ENCODE results near the gene CELA2B.
A peak's percentile ranks its signal among the peaks of the same experiment; 100 is the strongest.
"Not testable (repeated sequence)": the region's sequence is repeated elsewhere in the genome, so short reads cannot be mapped to it uniquely, and the experiment has no call there.

CELA2B gene

DNA sequence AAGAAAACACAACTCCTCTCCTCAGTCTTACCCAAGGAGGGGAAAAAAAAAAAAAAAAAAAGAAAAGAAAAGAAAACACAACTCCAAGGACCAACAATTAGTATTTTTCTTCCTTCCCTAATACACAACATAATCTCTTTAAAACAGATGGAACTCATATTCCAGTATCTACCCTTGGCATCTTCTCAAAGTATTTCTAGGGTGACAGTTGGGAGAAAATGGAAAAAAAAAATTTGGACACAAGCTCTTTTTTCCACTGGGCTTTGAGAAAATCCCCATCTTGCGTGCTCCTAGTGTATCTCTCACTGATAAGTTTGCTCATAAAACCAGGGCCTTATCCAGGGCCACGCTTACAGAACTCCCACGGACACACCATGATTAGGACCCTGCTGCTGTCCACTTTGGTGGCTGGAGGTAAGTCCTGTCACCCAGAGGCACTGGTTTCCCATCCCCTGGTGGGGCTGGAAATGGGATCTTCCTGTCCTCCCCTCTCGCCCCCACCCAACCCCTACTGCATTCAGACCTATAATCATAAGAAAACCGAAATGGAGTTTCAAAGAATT is at the start of gene CELA2B:
Gene CELA2B (plus strand): TSS at position 353 of the 563 bp plus-strand sequence. CDS start 22 bp downstream, at position 375.
- no peak for DNase-seq

DNA sequence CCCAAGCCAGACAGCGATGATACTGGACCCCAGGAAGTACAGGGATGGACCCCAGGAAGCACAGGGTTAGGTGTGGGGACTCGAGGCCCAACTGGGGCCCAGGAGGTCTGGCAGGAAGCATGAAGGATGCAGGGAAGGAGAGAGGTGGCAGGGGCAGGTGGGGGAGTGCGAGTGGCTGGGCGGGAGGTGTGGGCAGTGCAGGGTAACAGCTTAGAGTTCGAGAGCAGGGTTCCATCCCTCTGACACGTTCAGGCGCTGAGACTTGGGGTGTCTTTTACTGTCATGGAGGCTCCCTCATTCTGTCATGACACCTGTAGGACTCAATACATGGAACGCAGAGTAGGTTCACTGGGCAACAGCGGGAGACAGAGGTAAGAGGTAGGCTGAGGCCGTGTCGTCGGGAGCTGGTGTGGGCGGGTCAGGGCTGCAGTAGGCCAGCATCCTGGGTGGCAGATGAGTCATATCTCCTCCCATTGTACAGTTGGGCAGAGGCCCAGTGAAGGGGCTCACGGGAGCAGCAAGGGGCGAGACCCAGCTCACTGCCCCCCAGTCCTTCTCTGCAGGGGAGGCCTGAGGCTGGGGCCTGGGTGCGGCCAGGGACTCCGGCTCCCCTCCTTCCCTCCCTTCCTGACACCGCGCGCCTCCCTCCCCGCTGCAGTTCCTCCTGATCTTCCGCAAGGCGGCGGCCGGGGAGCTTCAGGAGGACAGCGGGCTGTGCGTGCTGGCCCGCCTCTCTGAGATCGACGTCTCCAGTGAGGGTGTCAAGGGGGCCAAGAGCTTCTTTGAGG is 49.2 kb upstream of the CELA2B start:
- peak in 3 of 58 donors; percentile 8 to 37 (median 29) for DNase-seq

- DNase-seq, result no peak
These were observed 48.6 kb upstream of the CELA2B start for GRCh38 chr1:15427280-15427666.

DNA sequence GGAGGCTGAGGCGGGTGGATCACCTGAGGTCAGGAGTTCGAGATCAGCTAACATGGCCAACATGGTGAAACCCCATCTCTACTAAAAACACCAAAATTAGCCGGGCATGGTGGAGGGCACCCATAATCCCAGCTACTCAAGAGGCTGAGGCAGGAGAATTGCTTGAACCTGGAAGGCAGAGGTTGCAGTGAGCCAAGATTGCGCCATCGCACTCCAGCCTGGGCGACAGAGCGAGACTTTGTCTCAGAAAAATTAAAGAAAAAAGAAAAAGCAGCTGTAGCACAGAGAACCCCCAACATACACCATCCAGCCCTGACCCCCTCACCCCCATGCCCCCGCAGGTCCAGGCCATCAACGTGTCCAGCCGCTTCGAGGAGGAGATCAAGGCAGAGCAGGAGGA is 47.7 kb upstream of the CELA2B start:
- DNase-seq, result not testable (repeated sequence)

- no peak for DNase-seq
These were observed 47.0 kb upstream of the CELA2B start for GRCh38 chr1:15428815-15429435.

GRCh38 chr1:15429701-15430149 is 46.2 kb upstream of the CELA2B start:
- DNase-seq, result no peak

DNA sequence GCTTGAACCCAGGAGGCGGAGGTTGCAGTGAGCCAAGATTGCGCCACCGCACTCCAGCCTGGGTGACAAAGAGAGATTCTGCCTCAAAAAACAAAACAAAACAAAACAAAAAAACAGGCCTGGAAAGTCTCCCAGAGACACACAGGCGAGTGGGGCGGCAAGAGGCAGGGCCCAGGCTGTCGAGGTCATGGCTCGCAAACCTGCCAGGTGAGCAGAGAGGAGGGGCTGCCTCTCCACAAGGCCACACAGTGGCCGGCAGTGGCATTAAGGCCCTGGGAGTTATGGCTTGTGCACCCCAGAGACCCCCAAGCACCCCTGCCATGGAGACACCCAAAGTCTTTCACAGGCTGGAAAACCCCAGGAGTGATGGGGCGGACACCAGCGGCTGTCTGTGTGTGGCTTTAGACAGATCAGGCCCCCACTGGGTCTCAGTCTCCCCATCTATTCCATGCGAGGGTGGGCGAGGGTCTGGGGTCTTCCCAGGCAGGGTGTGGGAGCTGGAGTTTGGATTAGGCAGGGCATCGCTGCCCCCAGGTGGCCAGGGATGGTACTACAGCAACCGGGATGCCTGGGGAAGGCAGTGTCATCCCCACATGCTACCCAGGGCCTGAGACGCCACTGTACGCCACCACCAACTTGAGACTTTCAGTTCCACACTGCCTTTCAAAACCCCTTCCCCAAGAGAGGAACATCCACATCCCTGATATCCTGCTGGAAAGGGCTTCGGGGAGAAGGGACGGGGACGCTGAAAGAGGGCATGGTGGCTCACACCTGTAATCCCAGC is 44.9 kb upstream of the CELA2B start:
- DNase-seq, result peak in 49 of 58 donors; percentile 17 to 83 (median 54)

DNA sequence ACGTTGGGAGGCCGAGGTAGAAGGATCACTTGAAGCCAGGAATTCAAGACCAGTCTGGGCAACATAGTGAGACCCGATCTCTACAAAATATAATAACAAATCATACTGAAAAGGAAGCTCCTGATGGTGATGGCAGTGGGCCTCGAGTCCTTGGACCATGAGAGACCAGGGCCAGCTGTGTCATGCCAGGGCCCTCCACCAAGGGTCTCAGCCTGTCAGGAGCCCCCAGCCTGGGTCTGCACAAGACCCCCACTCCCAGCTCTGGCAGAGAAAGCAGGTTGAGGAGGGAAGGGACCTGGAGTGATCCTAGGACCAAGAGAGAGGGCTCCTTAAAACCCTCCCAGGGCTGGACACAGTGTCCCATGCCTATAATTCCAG is 44.3 kb upstream of the CELA2B start:
- no peak for DNase-seq

GRCh38 chr1:15432324-15432723 is 43.6 kb upstream of the CELA2B start:
- no peak for DNase-seq

GRCh38 chr1:15433471-15433870 is 42.4 kb upstream of the CELA2B start:
- no peak for DNase-seq

DNA sequence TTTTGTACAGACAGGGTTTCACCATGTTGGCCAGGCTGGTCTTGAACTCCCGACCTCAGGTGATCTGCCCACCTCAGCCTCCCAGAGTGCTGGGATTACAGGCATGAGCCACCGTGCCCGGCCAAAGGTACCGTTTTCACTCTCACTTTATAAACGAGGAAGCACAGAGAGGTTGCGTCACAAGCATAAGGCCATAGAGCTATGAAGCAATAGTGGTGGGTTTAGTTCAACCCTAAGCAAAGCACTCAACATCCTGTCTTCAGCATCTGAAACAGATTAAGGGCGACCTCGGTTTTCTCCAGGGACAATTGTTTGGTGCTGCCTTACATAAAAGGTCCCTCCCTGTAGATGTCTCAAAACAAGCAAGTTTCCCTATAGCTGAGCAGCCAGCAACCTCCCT is 41.2 kb upstream of the CELA2B start:
- DNase-seq, result not testable (repeated sequence)

DNA sequence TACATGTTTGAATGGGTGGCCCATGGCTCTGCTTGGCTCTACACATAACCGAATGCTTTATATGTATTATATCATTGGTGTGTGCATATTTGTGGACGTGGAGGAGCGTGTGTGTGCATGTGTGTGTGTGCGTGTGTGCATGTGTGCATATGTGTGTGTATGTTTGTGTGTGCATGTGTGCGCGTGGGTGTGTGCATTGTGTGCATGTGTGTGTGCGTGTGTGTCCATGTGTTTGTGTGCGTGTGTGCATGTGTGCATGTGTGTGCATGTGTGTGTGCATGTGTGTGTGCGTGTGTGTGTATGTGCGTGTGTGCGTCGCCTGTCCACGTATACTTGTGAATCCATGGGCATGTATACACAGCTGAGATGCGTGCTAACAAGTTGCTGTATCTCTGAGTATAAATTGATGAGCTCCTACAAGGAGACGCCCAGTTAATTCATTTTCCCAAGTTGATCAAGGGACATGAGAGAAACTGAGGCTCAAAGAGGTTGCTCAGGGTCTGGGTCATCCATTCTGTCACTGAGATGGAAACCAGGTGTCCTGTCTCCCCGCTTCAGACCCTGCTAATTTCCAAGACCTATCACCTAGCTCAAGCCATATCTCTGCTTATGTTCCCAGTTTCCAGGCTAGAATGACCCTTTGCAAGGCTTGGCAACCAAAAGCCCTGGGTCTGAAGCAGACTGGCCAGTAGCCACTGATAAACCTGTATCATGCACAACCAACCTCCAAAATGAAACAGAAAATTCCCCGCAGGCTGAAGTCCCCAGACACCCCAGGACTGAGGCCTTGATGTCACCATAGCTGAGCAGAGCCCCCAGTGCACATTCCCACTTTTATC is 40.4 kb upstream of the CELA2B start:
- no peak for DNase-seq

GRCh38 chr1:15436881-15437442 is 38.9 kb upstream of the CELA2B start:
- no peak for DNase-seq

DNA sequence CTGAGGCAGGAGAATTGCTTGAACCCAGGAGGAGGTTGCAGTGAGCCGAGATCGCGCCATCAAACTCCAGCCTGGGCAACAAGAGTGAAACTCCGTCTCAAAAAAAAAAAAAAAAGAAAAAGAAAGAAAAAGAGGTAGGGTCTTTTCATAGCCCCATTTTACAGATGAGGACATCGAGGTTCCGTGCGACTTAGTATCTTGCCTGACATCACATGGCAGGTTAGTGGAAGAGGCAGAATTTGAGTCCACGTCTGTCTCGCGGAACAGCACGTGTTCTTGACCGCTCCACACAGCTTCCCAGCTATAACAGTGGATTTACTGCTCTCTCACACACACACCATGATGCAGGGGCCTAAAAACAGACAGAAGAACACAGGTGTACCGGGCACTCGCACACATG is 36.6 kb upstream of the CELA2B start:
- no peak for DNase-seq

DNA sequence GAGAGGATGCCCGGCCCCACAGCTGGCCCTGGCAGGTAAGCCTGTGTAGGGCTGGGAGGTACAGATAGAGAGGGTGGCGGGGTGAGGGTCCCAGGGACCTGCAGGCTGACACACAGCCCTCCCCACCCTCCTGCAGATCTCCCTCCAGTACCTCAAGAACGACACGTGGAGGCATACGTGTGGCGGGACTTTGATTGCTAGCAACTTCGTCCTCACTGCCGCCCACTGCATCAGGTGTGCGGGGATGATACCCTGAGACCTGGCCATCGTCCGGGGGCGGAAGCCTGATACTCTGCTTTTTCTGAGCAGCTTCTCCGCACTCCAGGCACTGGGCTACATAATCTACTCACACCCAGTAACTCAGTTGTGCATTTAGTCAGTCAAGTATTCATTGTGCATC is 35.5 kb upstream of the CELA2B start:
- DNase-seq, result no peak

- no peak for DNase-seq
These were observed 34.7 kb upstream of the CELA2B start for GRCh38 chr1:15441247-15441646.

DNA sequence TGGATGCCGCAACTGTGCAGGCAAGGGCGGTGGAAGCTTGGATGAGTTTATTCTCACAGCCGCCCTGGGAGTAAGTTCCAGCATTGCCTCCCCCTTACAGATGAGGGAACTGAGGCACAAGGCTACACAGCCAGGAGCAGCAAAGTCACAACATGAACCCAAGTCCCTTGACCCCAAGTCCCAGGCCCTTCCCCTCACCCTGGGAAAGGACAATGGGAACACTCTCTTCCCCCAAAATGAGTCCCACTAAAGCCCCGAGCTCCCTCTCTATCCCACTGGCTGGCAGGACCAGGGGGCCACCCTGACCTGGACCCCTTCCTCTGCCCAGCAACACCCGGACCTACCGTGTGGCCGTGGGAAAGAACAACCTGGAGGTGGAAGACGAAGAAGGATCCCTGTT is 33.8 kb upstream of the CELA2B start:
- no peak for DNase-seq

- no peak for DNase-seq
These were observed 33.1 kb upstream of the CELA2B start for GRCh38 chr1:15442759-15443158.

DNA sequence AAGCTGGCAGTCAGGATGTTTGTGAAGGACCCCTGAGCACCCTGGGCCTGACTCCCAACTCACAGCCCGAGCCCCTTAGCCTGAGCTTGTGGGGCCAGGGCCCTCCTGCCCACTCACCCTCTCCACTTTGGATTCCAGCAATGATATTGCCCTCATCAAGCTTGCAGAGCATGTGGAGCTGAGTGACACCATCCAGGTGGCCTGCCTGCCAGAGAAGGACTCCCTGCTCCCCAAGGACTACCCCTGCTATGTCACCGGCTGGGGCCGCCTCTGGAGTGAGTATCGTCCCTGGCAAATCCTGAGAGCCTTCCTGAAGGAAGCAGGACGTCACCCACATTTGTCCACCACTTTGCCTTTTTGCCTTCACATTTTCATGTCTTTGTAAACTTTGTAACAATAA is 32.6 kb upstream of the CELA2B start:
- DNase-seq, result no peak
